HUES6 (cell line): ENCODE results near the gene UMODL1.

Experiments
- H3K27ac ChIP-seq: 2 replicates; pipeline ENCODE4 v1.7.0; 2013; ENCODE audit warnings: low read depth, mild to moderate bottlenecking, low read length, inconsistent platforms
- H3K27me3 ChIP-seq: 2 replicates; pipeline ENCODE4 v1.6.1; 2013; ENCODE audit warnings: low read length; ENCODE audit not compliant: control insufficient read depth, insufficient read depth
- H3K36me3 ChIP-seq: 2 replicates; pipeline ENCODE4 v1.6.1; 2013; ENCODE audit warnings: low read length; ENCODE audit not compliant: control insufficient read depth, insufficient read depth
- H3K4me1 ChIP-seq: 2 replicates; pipeline ENCODE4 v1.6.1; 2013; ENCODE audit warnings: low read length; ENCODE audit not compliant: control insufficient read depth, insufficient read depth
- H3K4me3 ChIP-seq: 2 replicates; pipeline ENCODE4 v1.5.1; 2013; ENCODE audit warnings: low read depth, low read length
- H3K9ac ChIP-seq: one replicate; pipeline ENCODE4 v1.6.1; 2013; ENCODE audit warnings: mild to moderate bottlenecking, low read length
- H3K9me3 ChIP-seq: 2 replicates; pipeline ENCODE4 v1.6.1; 2013; ENCODE audit warnings: low read depth, low read length; ENCODE audit not compliant: control insufficient read depth, insufficient read depth

UMODL1 gene, protein sequence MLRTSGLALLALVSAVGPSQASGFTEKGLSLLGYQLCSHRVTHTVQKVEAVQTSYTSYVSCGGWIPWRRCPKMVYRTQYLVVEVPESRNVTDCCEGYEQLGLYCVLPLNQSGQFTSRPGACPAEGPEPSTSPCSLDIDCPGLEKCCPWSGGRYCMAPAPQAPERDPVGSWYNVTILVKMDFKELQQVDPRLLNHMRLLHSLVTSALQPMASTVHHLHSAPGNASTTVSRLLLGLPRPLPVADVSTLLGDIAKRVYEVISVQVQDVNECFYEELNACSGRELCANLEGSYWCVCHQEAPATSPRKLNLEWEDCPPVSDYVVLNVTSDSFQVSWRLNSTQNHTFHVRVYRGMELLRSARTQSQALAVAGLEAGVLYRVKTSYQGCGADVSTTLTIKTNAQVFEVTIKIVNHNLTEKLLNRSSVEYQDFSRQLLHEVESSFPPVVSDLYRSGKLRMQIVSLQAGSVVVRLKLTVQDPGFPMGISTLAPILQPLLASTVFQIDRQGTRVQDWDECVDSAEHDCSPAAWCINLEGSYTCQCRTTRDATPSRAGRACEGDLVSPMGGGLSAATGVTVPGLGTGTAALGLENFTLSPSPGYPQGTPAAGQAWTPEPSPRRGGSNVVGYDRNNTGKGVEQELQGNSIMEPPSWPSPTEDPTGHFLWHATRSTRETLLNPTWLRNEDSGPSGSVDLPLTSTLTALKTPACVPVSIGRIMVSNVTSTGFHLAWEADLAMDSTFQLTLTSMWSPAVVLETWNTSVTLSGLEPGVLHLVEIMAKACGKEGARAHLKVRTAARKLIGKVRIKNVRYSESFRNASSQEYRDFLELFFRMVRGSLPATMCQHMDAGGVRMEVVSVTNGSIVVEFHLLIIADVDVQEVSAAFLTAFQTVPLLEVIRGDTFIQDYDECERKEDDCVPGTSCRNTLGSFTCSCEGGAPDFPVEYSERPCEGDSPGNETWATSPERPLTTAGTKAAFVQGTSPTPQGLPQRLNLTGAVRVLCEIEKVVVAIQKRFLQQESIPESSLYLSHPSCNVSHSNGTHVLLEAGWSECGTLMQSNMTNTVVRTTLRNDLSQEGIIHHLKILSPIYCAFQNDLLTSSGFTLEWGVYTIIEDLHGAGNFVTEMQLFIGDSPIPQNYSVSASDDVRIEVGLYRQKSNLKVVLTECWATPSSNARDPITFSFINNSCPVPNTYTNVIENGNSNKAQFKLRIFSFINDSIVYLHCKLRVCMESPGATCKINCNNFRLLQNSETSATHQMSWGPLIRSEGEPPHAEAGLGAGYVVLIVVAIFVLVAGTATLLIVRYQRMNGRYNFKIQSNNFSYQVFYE

DNA sequence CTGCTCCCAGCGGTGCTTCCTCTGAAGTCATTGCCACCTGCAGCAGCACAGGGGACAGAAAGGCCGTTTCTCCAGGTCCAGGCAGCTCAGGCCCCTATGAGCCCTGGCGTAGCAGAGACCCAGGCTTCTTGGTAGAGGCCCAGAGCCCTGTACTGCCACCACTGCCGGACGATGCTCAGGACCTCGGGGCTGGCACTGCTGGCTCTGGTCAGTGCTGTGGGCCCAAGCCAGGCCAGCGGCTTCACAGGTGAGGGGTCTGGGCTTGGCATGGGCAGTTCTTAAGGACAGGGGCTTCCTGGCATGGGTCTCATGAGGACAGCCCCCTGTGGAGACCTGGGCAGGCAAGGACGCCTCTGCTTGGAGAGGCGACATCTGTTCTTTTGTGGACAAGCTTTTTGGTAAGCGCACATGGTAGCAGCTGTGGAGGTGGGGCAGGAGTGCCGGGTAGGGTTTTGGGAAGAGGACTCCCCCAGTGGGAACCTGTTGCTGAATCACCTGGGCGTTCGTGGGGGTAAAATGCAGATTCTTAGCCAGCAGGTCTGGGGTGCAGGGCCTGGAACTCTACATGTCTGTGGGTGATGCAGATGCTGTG, at the start of gene UMODL1:
Gene UMODL1 (plus strand): TSS at position 172 of the 592 bp plus-strand sequence. CDS start 0 bp downstream, at position 172.
- Histone ChIP-seq H3K27me3 (no peaks in the 10 kb centered on the region), H3K27ac (no peak within 1 kb of the TSS), H3K9me3 (no peaks in the 10 kb centered on the region), H3K4me3 (no peak within 1 kb of the TSS), H3K36me3 (no peaks in the 10 kb centered on the region), H3K9ac (no peak within 1 kb of the TSS), H3K4me1 (0 out of 2 replicates have a peak, but pooled peaks cover 8% of the 10 kb centered on the region)

DNA sequence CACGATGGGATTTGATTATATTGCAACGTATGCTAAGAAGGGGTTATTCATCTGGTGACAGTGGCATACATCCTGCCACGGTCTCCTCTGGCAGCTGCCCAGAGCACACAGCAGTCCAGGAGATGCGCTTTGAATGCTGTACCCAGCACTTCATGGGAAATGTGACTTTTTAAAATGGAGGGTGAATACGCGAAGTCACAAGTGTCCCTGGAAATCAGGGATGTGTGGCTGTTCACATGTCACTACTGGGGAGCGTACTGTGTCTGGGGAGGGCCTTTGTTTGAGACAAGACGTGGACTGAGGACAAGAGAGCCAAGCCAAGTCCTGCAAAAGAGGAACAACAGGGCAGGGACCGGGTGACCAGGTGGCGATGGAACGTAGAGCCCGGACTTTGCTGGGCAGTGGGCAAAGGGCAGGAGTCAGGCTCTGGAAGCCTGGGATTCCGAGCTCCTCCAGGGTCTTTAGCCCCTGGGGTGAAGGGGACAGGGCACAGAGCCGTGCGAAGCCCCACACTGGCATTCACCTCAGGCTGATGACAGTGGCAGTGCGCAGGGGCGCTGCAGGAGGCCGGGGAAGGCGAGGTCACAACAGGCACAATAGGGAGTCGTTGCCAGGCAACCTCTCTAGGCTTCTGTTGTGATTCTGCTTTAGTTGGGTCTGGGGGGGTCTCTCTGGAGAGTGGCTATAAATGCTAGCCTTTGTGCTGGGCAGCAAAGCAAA, 49.6 kb upstream of the UMODL1 start:
- H3K36me3 ChIP-seq = no peaks in the 10 kb centered on the region
- H3K4me1 ChIP-seq = peaks cover 16% of the 10 kb centered on the region
- H3K27ac ChIP-seq = no peak overlapping the region
- no peaks in the 10 kb centered on the region for H3K9me3 ChIP-seq
- peak overlapping the region; percentile 47 for H3K9ac ChIP-seq
- H3K27me3 ChIP-seq = peaks cover 19% of the 10 kb centered on the region; the same call in 1 of the 2 replicates
- peak overlapping the region; percentile 34; the same call in 1 of the 2 replicates for H3K4me3 ChIP-seq

DNA sequence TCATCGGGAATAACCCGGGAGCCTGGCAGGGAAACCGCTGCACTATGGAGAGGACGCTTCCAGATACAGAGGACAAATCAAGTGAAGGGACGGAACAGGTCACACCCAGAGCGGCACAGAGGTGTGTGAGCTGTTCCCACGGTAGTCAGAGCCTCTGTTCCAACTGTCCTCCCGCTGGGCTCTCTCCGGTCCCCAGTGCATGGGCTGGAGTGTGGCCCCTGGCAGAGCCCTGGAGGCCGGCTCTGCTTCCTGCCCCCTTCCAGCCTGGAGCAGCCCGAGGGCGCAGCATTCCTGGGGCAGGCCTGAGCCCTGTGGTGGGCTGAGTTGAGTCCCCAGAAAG, 49.1 kb upstream of the UMODL1 start:
- no peaks in the 10 kb centered on the region for H3K9me3 ChIP-seq
- H3K9ac ChIP-seq = peak overlapping the region; percentile 47
- H3K27ac ChIP-seq = no peak overlapping the region
- H3K27me3 ChIP-seq = peaks cover 19% of the 10 kb centered on the region; the same call in 1 of the 2 replicates
- H3K36me3 ChIP-seq = no peaks in the 10 kb centered on the region
- H3K4me1 ChIP-seq = peaks cover 16% of the 10 kb centered on the region
- H3K4me3 ChIP-seq = peak overlapping the region; percentile 34; the same call in 1 of the 2 replicates

DNA sequence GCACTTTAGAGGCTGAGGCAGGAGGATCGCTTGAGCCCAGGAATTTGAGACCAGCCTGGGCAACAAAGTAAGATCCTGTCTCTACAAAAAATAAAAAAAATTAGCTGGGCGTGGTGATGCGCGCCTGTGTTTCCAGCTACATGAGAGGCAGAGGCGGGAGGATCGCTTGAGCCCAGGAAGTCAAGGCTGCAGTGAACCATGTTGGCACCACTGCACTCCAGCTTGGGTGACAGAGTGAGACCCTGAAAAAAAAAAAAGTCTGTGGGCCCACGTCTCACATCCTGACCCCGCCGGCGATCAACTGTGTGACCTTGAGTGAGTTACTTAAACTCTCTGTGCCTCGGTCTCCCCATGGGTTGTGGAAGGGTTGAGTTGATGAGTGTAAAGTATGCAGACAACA, 48.2 kb upstream of the UMODL1 start:
- Histone ChIP-seq H3K4me3 (no peak overlapping the region), H3K36me3 (no peaks in the 10 kb centered on the region), H3K27me3 (peaks cover 19% of the 10 kb centered on the region; the same call in 1 of the 2 replicates), H3K4me1 (peaks cover 16% of the 10 kb centered on the region), H3K9ac (no peak overlapping the region), H3K27ac (no peak overlapping the region), H3K9me3 (no peaks in the 10 kb centered on the region)

DNA sequence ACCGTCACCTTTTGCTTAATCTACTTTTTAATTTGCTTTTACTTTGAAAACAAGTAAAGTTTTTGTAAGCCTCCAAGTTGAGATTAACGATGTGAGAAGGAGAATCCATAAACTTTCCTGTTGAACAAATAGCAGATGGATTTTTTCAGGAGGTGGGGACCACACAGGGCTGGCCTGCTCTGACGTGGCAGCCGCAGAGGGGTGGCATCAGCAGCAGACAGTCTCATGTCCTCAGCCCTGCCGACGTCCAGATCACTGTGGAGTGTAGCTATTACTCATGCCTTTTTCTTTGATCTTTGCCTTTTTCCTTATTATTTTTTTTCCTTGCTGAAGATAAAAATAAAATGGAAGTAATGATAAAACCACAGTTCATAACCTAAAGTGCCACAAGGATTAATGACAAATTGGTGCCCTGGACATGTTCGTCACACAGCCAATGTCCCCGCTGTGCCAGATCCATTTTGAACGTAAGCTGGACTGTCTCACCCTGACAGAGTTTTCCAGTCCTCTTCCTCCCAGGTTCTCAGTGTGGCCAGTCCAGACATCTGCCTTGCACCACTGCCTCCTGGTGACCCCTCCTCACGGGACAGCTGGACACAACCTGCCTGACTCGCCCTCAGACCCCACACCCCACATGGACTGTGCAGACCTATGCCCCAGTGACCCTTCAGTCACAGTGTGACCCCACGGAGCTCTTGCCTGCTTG, 45.6 kb upstream of the UMODL1 start:
- Histone ChIP-seq H3K4me1 (peaks cover 16% of the 10 kb centered on the region), H3K4me3 (no peak overlapping the region), H3K9me3 (no peaks in the 10 kb centered on the region), H3K27me3 (peaks cover 12% of the 10 kb centered on the region; the same call in 1 of the 2 replicates), H3K27ac (no peak overlapping the region), H3K36me3 (no peaks in the 10 kb centered on the region), H3K9ac (no peak overlapping the region)

DNA sequence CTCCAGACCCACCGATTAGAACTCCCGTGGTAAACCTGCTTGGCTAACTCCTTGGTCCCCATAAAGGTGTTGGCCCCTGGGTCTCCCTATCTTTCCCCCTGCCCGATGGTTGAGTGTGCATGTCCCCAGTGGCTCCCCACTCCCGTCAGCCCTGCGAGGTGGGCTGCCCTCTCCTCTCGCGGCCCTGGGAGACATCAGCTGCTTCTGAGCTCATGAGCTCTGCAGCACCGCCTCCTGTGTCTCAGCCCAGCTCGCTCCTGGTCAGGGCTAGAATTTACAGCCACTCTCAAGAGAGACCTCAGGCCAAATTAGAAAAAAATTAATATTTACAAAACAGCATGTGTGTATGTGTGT, 45.1 kb upstream of the UMODL1 start:
- no peak overlapping the region for H3K9ac ChIP-seq
- H3K4me1 ChIP-seq = peaks cover 15% of the 10 kb centered on the region
- H3K27ac ChIP-seq = no peak overlapping the region
- peaks cover 9% of the 10 kb centered on the region; the same call in 1 of the 2 replicates for H3K27me3 ChIP-seq
- no peaks in the 10 kb centered on the region for H3K9me3 ChIP-seq
- no peaks in the 10 kb centered on the region for H3K36me3 ChIP-seq
- H3K4me3 ChIP-seq = no peak overlapping the region

DNA sequence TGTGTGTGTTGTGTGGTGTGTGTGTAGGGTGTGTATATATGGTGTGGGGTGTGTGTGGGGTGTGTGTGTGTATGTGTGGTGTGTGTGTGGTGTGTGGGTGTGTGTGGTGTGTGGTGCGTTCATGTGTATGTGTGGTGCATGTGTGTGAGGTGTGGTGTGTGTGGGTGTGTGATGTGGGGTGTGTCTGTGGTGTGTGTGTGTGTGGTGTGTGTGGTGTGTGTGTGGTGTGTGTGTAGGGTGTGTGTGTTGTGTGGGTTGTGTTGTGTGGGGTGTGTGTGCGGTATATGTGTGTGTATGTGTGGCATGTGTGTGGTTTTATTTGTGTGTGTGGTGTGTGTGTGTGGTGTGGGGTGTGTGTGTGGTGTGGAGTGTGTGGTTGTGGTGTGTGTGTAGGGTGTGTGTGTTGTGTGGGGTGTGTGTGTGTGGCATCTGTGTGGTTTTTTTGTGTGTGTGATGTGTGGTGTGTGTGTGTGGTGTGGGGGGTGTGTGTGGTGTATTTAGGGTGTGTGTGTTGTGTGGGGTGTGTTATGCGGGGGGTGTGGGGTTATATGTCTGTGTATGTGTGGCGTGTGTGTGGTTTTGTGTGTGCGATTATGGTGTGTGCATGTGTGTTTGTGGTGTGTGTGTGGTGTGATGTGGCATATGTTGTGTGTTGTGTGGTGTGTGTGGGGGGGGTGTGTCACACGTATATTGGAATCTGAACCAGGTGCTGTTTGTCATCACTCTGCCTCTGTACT, 43.9 kb upstream of the UMODL1 start:
- H3K9me3 ChIP-seq = no peaks in the 10 kb centered on the region
- no peaks in the 10 kb centered on the region for H3K27me3 ChIP-seq
- H3K4me1 ChIP-seq = peaks cover 3% of the 10 kb centered on the region
- no peak overlapping the region for H3K9ac ChIP-seq
- no peak overlapping the region for H3K27ac ChIP-seq
- no peak overlapping the region for H3K4me3 ChIP-seq
- no peaks in the 10 kb centered on the region for H3K36me3 ChIP-seq

DNA sequence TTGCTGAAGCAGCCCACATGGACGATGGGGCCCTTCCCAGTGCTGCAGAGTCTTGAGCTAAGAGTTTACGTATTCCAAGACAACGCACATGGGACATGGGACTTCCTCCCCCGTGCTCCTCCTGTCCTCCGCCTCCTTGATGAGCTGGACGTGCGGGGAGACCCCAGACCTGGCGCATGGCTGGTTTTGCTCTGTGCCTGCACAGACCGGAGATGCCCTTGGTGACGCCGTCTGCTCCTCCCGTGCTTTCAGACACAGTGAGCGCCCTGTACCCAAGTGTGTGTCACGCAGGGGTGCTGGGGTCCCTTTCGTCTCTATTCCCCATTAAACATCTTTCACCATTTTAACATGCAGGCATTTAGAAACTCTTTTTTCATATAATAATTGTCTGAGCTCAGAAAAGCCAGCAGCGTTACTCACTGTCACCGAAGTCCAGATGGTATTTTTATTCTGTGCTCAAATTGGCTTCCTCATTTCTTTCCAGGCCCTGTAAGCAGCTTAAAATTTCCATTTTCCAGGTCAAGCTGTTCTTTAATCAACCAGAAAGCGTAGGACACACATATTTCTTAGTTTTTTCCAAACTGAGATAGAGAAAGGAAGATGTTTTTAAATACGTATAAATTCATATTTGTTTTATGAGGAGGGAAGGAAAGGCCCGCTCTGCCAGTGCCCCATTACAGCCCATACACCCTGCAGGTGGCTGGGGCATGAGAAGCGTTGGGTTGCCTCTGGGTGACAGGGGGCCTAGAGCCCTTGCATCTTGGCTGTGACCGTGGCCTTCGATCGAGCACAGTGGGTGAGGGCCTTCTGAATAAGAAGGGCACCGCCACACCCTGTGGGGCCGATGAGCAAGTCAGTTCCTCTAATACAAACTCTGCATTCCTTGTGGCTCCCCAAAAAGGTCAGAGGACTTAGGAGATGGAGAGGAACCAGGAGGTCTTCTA, 43.0 kb upstream of the UMODL1 start:
- H3K27me3 ChIP-seq = no peaks in the 10 kb centered on the region
- no peaks in the 10 kb centered on the region for H3K4me1 ChIP-seq
- H3K9ac ChIP-seq = no peak overlapping the region
- H3K9me3 ChIP-seq = no peaks in the 10 kb centered on the region
- no peaks in the 10 kb centered on the region for H3K36me3 ChIP-seq
- H3K27ac ChIP-seq = no peak overlapping the region
- H3K4me3 ChIP-seq = no peak overlapping the region
